GM18868 (cell line): ENCODE data around the gene CREG2.

Experiments
- ATAC-seq: cut with Tn5 transposase; IDR thresholded peaks from one replicate; pipeline ENCODE4 v1.9.1; 2021; ENCODE audit warnings: mild to moderate bottlenecking, moderate library complexity; ENCODE audit not compliant: unreplicated experiment

Gene CREG2

GRCh38 chr2:101310834-101311695 lies 76.2 kb downstream of the CREG2 start:
- ATAC-seq, result no peak

GRCh38 chr2:101310090-101310833 lies 77.0 kb downstream of the CREG2 start:
- ATAC-seq, result no peak

DNA sequence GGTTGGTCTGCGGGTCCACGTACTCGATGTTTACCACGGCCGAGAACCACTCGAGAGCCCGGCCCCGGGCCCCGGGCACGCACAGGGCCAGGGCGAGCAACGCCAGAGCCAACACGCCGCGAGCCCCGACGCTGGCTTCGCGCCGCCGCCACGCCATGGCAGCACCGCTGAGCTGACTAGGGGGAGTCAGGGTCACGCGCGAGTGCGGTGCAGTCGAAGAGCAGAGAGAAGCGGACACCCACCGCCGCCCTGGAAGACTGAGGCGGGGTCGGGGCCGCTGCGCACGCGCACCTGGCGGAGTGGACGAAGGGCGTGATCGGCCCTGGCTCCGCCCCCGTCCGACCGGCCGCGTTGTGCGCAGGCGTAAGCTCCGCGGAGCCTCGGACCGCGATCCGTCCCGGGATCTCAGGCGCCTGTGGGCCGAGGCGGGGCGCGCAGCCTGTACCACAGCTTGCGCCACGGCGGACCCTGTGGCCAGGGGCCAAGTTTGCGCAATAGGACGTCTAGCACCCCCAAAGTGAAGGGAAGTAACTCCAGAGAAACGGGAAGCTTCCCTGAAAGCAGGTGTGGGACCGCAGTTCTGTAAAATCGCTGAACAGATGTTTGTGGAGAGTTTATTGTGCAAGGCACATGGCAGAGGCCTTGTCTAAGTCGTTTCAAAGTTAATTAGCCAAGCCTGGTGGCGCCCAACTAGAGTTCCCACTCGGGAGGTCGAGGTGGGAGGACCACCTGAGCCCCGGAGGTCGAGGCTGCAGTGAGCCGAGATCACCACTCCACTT lies 78.7 kb downstream of the CREG2 start, which contains the start of gene RNF149:
Gene RNF149, minus strand, starts transcription at position 270 of the 779 bp plus-strand sequence. Its CDS starts 113 bp downstream, at position 157.
- ATAC-seq, result peak; percentile 56

- peak; percentile 5 for ATAC-seq
Measured at GRCh38 chr2:101307950-101308431, 79.3 kb downstream of the CREG2 start.

- no peak for ATAC-seq
Measured at GRCh38 chr2:101307503-101307902, 79.8 kb downstream of the CREG2 start.

- peak; percentile 3 for ATAC-seq
Measured at GRCh38 chr2:101306410-101306809, 80.9 kb downstream of the CREG2 start.

DNA sequence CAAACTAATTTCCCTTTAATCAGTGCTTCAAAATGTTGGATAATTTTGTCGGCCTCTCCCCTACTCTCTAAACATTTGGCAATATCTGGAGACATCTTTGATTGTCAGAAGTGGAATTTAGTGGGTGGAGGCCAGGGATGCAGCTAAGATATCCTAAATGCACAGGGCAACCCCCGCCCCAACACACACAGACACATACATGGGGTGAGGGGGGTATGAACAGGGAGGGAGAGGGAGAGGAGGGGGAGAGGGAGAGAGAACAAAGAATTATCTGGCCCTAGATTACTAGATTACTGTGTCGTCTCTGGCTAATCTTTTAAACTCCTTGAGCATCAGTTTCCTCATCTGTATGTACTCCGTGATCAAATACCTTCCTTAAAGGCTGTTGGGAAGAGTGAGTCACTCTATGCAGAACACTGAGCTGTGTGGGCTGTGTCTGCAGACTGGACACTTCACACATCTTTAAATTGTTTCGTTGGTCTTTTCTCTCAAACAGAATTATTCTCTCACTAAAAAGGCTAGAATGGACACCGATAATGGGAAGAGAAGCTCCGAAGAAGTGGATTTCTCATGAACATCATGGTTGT lies 81.7 kb downstream of the CREG2 start:
- ATAC-seq, result no peak

DNA sequence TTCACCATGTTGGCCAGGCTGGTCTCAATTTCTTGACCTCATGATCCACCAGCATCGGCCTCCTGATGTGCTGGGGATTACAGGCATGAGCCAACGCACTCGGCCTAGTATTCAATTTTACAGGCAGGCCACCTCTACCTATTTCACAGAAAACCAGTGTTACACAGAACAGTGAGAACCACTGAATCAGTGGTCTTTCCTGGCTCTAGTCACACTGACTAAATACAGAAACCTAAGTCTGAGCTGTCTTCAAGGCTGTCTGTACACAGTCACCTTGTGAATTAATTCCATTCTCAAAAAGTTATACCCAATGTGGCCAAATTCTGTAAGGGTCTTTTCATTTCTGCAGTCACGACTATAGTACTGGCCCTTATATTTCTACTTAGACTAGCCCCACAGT lies 82.3 kb downstream of the CREG2 start:
- no peak for ATAC-seq

DNA sequence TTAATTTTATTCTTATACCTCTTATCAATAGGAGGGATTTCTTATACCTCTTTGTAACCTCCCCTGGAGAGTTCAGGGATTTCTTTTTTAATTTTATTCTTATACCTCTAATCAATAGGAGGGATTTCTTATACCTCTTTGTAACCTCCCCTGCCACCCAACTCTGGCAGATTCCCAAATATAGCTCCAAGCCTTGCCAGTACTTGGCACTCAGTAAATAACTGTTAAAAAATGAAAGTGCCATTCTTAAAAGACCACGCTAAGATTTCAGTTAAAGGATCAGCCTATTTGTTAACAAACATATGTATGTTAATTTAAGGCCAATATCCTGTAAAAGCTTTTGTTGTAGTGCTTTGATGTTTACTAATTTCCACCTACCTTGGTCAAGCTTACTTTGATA lies 83.6 kb downstream of the CREG2 start:
- no peak for ATAC-seq

DNA sequence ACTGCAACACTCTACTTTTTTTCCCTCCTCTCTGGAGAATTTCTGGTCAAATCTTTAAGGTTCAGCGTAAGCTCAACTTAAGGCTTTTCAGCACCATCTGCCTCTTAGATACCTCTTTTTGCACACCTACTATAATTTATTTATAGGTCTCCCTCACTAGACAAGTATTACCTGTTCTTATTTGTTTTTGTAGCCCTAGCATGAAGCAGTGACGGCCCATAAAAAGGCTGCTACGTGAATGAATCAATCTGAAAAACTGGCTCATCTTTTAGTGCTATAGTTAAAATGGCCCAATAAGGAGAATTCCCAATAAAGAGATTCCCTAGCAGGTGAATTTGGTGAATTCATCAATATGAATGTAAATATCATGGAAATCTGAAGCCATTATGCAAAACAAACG lies 85.3 kb downstream of the CREG2 start:
- ATAC-seq, result no peak

DNA sequence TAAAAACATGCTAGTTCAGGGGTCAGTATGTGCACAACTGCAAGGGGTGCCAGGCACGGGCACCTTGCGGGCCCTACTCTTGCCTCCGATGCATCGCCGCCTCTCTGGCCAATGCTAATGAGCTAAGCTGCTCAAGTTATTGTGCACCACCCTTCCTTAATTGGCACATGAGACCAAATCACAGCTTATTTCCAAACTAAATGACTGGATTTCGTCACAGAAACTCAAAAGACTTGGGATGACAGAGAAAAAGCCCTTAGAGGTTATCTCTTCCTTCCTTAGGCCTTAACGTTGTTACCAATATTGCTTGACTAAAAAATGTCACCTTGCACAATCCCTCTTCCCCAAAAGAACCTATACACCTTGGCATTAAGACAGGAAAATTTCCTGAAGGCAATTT lies 86.5 kb downstream of the CREG2 start:
- no peak for ATAC-seq

DNA sequence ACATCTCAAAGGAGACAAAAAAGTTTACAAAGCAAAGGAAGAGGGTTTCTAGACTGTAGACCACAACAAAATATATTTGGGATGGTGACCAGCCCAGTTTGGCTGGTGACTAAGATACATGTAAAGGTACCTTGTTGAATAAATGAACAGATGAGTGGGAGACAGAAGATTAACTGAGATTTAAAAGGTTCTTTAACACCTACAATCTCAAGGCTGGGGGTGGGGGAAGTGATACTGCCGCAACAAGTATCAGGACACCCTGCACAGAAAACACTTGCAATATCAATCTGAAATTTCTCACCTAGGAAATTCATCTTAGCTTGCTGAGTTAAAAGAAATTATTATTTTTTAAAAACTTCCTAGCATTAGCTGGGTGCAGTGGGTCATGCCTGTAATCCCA lies 87.1 kb downstream of the CREG2 start:
- ATAC-seq, result no peak

DNA sequence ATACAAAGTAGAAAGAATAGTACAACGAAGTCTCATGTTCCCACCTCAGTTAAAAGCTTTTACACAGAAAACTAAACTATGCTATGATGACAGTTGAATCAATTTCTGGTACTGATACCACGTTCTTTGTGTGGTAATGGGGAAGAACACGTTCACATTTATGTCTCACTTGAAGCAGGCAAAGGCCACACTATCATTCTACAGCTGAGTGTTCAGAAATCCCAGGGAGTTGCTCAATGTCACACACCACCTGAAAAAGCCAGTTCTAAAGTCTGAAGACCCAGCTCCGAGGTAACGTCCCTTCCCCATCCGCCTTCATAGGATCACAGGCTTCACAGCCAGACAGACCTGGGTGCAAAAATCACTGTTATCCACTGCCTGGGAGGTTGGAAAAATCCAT lies 87.7 kb downstream of the CREG2 start:
- no peak for ATAC-seq

- ATAC-seq, result no peak
Measured at GRCh38 chr2:101297383-101297782, 89.9 kb downstream of the CREG2 start.

- ATAC-seq, result no peak
Measured at GRCh38 chr2:101296371-101296770, 90.9 kb downstream of the CREG2 start.

DNA sequence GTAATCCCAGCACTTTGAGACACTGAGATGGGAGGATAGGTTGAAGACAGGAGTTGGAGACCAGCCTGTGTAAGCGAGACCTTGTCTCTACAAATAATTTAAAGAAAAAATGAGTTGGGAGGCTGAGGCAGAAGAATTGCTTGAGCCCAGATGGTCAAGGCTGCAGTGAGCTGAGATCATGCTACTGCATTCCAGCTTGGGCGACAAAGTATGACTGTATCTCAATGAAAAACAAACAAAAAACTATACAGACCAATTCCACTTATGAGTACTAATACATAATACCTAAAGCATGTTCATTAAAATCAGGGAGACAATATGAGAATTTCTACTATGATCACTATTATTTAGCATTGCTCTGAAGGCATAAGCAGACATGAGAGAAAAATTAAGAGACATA lies 91.4 kb downstream of the CREG2 start:
- no peak for ATAC-seq
